GM23338 (cell line): ENCODE results near the gene ALG6. TPM values are rescaled to one million over a fixed set of nuclear protein-coding genes. Genes with fewer than 3 reads are reported as not detected.

Experiments
- ATAC-seq: fragments of 200-7000 bp; cut with Tn5 transposase; 3 replicates; pipeline ENCODE4 v1.9.1; 2020
- DNase-seq: peaks from one replicate; pipeline ENCODE4 v3.0.0-alpha.2; 2015; ENCODE audit warnings: low spot score
- H2AFZ ChIP-seq: fragments of 200-600 bp; sonication (generic); 2 replicates; pipeline ENCODE4 v1.8.0; 2016; ENCODE audit warnings: antibody characterized with exemption, mild to moderate bottlenecking, moderate library complexity
- H3F3A ChIP-seq: fragments of 200-600 bp; sonication (generic); replicated peaks from 2 replicates; pipeline ENCODE4 v1.8.0; 2017; ENCODE audit warnings: antibody characterized with exemption, mixed run types, low read depth
- H3K27ac ChIP-seq: fragments of 200-600 bp; sonication (generic); 2 replicates; pipeline ENCODE4 v1.6.1; 2016; ENCODE audit warnings: low read depth
- H3K27me3 ChIP-seq: fragments of 200-600 bp; sonication (generic); 2 replicates; pipeline ENCODE4 v1.8.0; 2016; ENCODE audit warnings: mild to moderate bottlenecking, mixed run types, moderate library complexity; ENCODE audit not compliant: insufficient read depth
- H3K36me3 ChIP-seq: fragments of 200-600 bp; sonication (generic); 2 replicates; pipeline ENCODE4 v1.8.0; 2016; ENCODE audit warnings: mild to moderate bottlenecking; ENCODE audit not compliant: insufficient read depth
- H3K4me1 ChIP-seq: fragments of 200-600 bp; sonication (generic); 2 replicates; pipeline ENCODE4 v1.8.0; 2016; ENCODE audit warnings: mild to moderate bottlenecking, moderate library complexity; ENCODE audit not compliant: insufficient read depth
- H3K4me2 ChIP-seq: fragments of 200-600 bp; sonication (generic); 2 replicates; pipeline ENCODE4 v1.7.1; 2017; ENCODE audit warnings: mixed run types
- H3K4me3 ChIP-seq: fragments of 200-600 bp; sonication (generic); 2 replicates; pipeline ENCODE4 v1.6.1; 2016; ENCODE audit warnings: mixed run types
- H3K79me2 ChIP-seq: fragments of 200-600 bp; sonication (generic); replicated peaks from 2 replicates; pipeline ENCODE4 v1.8.0; 2017; ENCODE audit warnings: mild to moderate bottlenecking; ENCODE audit not compliant: insufficient read depth
- H3K9me2 ChIP-seq: fragments of 200-600 bp; sonication (generic); 2 replicates; pipeline ENCODE4 v1.8.0; 2017; ENCODE audit not compliant: insufficient read depth
- H4K20me1 ChIP-seq: fragments of 200-600 bp; sonication (generic); replicated peaks from 2 replicates; pipeline ENCODE4 v1.8.0; 2017; ENCODE audit warnings: mild to moderate bottlenecking; ENCODE audit not compliant: insufficient read depth
- H3K27ac Mint-ChIP-seq: 2 replicates; pipeline ENCODE4 v1.8.0; 2020; ENCODE audit warnings: inconsistent platforms, mild to moderate bottlenecking, moderate library complexity, mixed read lengths
- H3K27me3 Mint-ChIP-seq: 3 replicates; pipeline ENCODE4 v1.8.0; 2022; ENCODE audit warnings: low read depth, mild to moderate bottlenecking, moderate library complexity, mixed read lengths, inconsistent platforms; ENCODE audit not compliant: insufficient read depth, poor library complexity
- H3K36me3 Mint-ChIP-seq: 3 replicates; pipeline ENCODE4 v1.8.0; 2021; ENCODE audit warnings: low read depth, mild to moderate bottlenecking, inconsistent platforms, moderate library complexity, mixed read lengths
- H3K4me1 Mint-ChIP-seq: 3 replicates; pipeline ENCODE4 v1.8.0; 2020; ENCODE audit warnings: mild to moderate bottlenecking, inconsistent platforms, mixed read lengths
- H3K4me3 Mint-ChIP-seq: 3 replicates; pipeline ENCODE4 v1.8.0; 2021; ENCODE audit warnings: moderate library complexity, mild to moderate bottlenecking, inconsistent platforms, mixed read lengths
- H3K9me3 Mint-ChIP-seq: 3 replicates; pipeline ENCODE4 v1.8.0; 2020; ENCODE audit warnings: moderate library complexity, mild to moderate bottlenecking, inconsistent platforms, mixed read lengths
- ZNF114 ChIP-seq: fragments of 250-450 bp; sonication (Bioruptor Pico); IDR thresholded peaks from 2 replicates; pipeline ENCODE4 v1.5.0; 2020; ENCODE audit warnings: mild to moderate bottlenecking, moderate library complexity
- ZNF462 ChIP-seq: fragments of 250-450 bp; sonication (Bioruptor Pico); IDR thresholded peaks from 2 replicates; pipeline ENCODE4 v1.5.0; 2020; ENCODE audit warnings: mild to moderate bottlenecking, moderate library complexity
- polyA plus RNA-seq: library from polyadenylated mRNA; unstranded; fragments of >200 nt; fragmentation: Nextera tagmentation; extraction: Ambion mirVana; gene quantifications from 2 replicates; pipeline ENCODE4 v1.2.1, GENCODE V29; 2016
- total RNA-seq: library from RNA; depleted of rRNA; stranded (reverse); fragments of >200 nt; shearing (Covaris generic); gene quantifications from 2 replicates; pipeline ENCODE4 v1.2.3, GENCODE V29; 2014
- TF ChIP-seq, protein P1 (sequence below): IDR thresholded peaks from one replicate; pipeline ENCODE4 v1.6.1; 2018; ENCODE audit warnings: antibody characterized with exemption; ENCODE audit not compliant: unreplicated experiment

The ALG6 gene
- total and polyA plus RNA-seq, 2 experiments from 2014 or later: 24.1 to 34.6 TPM

DNA sequence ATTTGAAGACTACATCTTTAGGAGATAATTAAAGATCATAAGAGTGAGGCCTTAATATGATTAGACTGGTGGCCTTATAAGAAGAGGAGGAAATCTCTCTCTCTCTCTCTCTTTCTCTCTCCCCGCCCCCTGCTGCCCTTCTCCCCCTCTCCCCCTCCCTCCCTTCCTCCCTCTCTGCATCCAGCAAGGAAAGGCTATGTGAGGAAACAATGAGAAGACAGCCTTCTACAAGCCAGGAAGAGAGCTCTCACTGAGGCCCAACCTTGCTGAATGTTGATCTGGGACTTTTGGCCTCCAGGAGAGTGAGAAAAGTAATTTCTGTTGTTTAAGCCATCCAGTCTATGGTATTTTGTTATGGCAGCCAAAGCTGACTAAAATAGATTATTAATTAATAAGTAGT lies 23.5 kb upstream of the ALG6 start (continued):
- peak; percentile 69; the same call in 1 of the 2 replicates for TF ChIP-seq ZNF462 (CRISPR knock-in tag)

DNA sequence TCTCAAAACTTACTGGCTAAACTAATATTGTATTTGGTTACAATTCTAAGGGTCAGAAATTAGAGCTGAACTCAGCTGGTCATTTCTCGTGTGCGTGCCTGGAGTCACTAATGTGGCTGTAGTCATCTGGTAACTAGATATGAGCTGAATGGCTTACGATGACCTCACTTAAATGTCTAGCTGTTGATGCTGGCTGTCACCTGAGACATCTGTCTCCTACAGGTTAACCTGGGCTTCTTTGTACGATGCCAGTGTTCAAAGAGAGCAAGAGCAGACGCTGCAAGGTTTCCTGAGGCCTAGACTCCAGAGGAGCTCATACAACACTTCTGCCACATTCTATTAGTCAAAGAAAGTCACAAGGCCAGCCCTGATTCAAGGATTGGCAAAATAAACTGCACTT lies 17.1 kb upstream of the ALG6 start:
- Histone ChIP-seq H3F3A (no peaks in the 10 kb centered on the region), H3K27ac (no peak overlapping the region), H3K27me3 (no peaks in the 10 kb centered on the region), H3K4me2 (no peak overlapping the region), H4K20me1 (no peaks in the 10 kb centered on the region), H3K4me3 (no peak overlapping the region), H3K4me1 (no peaks in the 10 kb centered on the region), H3K36me3 (no peaks in the 10 kb centered on the region), H2AFZ (no peak overlapping the region), H3K79me2 (no peaks in the 10 kb centered on the region), H3K9me2 (peaks cover 2% of the 10 kb centered on the region; the same call in 1 of the 2 replicates)
- no peak overlapping the region for H3K4me3 Mint-ChIP-seq
- no peak for ATAC-seq
- no peak overlapping the region for H3K27ac Mint-ChIP-seq
- H3K27me3 Mint-ChIP-seq: peaks cover 1% of the 10 kb centered on the region
- H3K4me1 Mint-ChIP-seq: peaks cover 5% of the 10 kb centered on the region; the same call in 2 of the 3 replicates
- DNase-seq: no peak
- H3K9me3 Mint-ChIP-seq: no peaks in the 10 kb centered on the region
- TF ChIP-seq ZNF114 (CRISPR knock-in tag): no peak
- TF ChIP-seq, protein P1, sequence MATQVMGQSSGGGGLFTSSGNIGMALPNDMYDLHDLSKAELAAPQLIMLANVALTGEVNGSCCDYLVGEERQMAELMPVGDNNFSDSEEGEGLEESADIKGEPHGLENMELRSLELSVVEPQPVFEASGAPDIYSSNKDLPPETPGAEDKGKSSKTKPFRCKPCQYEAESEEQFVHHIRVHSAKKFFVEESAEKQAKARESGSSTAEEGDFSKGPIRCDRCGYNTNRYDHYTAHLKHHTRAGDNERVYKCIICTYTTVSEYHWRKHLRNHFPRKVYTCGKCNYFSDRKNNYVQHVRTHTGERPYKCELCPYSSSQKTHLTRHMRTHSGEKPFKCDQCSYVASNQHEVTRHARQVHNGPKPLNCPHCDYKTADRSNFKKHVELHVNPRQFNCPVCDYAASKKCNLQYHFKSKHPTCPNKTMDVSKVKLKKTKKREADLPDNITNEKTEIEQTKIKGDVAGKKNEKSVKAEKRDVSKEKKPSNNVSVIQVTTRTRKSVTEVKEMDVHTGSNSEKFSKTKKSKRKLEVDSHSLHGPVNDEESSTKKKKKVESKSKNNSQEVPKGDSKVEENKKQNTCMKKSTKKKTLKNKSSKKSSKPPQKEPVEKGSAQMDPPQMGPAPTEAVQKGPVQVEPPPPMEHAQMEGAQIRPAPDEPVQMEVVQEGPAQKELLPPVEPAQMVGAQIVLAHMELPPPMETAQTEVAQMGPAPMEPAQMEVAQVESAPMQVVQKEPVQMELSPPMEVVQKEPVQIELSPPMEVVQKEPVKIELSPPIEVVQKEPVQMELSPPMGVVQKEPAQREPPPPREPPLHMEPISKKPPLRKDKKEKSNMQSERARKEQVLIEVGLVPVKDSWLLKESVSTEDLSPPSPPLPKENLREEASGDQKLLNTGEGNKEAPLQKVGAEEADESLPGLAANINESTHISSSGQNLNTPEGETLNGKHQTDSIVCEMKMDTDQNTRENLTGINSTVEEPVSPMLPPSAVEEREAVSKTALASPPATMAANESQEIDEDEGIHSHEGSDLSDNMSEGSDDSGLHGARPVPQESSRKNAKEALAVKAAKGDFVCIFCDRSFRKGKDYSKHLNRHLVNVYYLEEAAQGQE: no peak
- no peaks in the 10 kb centered on the region for H3K36me3 Mint-ChIP-seq
